ENCODE results near the gene XKR8. TPM values are rescaled to one million over a fixed set of nuclear protein-coding genes. Genes with fewer than 3 reads are reported as not detected.

The XKR8 gene
- total and polyA plus RNA-seq, 10 of the 15 experiments (the other 5 are each of a cell fraction or from before 2014, with no cell fraction given), result 0.80 to 3.7 (median 2.6) TPM

- 91% methylated on average over 24 of the region's 24 CpGs for WGBS (ENCODE audit: insufficient coverage, insufficient replicate concordance, low lambda C conversion rate, missing lambda C conversion rate)
- ATAC-seq, result no peak
- ChIA-PET RAD21 (ENCODE audit: unreplicated experiment) (interaction anchor here (0.5 kb wide), 1 partner anchor 110 kb away, joined by 3 read pairs; no protein-coding TSS in a partner anchor), CTCF (interaction anchor here (1.6 kb wide), 1 partner anchor 268 kb away, joined by 3 read pairs; no protein-coding TSS in a partner anchor), POLR2A (no interaction called here), SMC1A (ENCODE audit: uncharacterized antibody, unreplicated experiment) (no interaction called here)
- no peak overlapping the region for H2AFZ ChIP-seq (ENCODE audit: control insufficient read depth, low read depth, low read length)
- no peak overlapping the region for H3K27ac ChIP-seq (ENCODE audit: control insufficient read depth, insufficient read depth)
- DNase-seq (ENCODE audit: low read depth, low spot score), result no peak
- H3K4me3 ChIP-seq, result no peak overlapping the region
- H4K20me1 ChIP-seq (ENCODE audit: control insufficient read depth, insufficient read depth), result no peaks in the 10 kb centered on the region
- H3K27me3 ChIP-seq (replicated peaks in 1 of 2; ENCODE audit: control insufficient read depth in 2 of 2, insufficient read depth in 2 of 2, low read length in 1 of 2), result no peaks in the 10 kb centered on the region
- intact Hi-C loops (cut with micrococcal nuclease; ENCODE audit: unreplicated experiment), result no loop called here
- H3K79me2 ChIP-seq (ENCODE audit: control insufficient read depth, insufficient read depth, low read length), result no peaks in the 10 kb centered on the region
- H3K36me3 ChIP-seq (ENCODE audit: control insufficient read depth in 2 of 2, insufficient read depth in 2 of 2, low read length in 1 of 2), result peaks cover 5 to 7% of the 10 kb centered on the region in 2 experiments; a peak in 3 of 4 replicates
- FAIRE-seq, result no peak
- in situ Hi-C loops (cut with MboI), result no loop called here
- no peaks in the 10 kb centered on the region for H3K9me3 ChIP-seq (replicated peaks; ENCODE audit: control insufficient read depth, insufficient read depth, low read length)
- H3K9ac ChIP-seq (ENCODE audit: control insufficient read depth, insufficient read depth, low read length), result no peak overlapping the region
- no peak overlapping the region for H3K4me2 ChIP-seq (ENCODE audit: control insufficient read depth, insufficient read depth)
- no TSS peak for BruUV-seq (replicated peaks)
- no peaks in the 10 kb centered on the region; the same call in 1 of the 2 replicates for H3K4me1 ChIP-seq (ENCODE audit: control insufficient read depth, insufficient read depth, low read length)
- no peak for TF ChIP-seq BRCA1 (IDR thresholded peaks at IDR 0.05; ENCODE audit: low read depth, low read length)
- no peak for TF ChIP-seq PAX8 (IDR thresholded peaks at IDR 0.05)
- TF ChIP-seq STAT3 (IDR thresholded peaks at IDR 0.05; ENCODE audit: low read depth, low read length), result no peak
- no peak for TF ChIP-seq ZZZ3 (IDR thresholded peaks at IDR 0.05; ENCODE audit: control insufficient read depth, insufficient read length, low read depth)
- TF ChIP-seq ZNF687 (IDR thresholded peaks at IDR 0.05), result no peak
- TF ChIP-seq GABPA (IDR thresholded peaks at IDR 0.05; ENCODE audit: low read depth), result no peak
- TF ChIP-seq ZNF217 (IDR thresholded peaks at IDR 0.05), result no peak
- TF ChIP-seq SKIL (IDR thresholded peaks at IDR 0.05; ENCODE audit: low read depth, poor library complexity, severe bottlenecking), result no peak
- no peak for TF ChIP-seq MEF2B (IDR thresholded peaks at IDR 0.05; ENCODE audit: partially characterized antibody, poor library complexity, severe bottlenecking)
- TF ChIP-seq TARDBP (IDR thresholded peaks at IDR 0.05; ENCODE audit: borderline replicate concordance), result no peak
- no peak for TF ChIP-seq NR2C2 (IDR thresholded peaks at IDR 0.05; ENCODE audit: borderline replicate concordance, control insufficient read depth, insufficient read length, low read depth)
- no peak for TF ChIP-seq E2F8 (IDR thresholded peaks at IDR 0.05; ENCODE audit: low read depth, partially characterized antibody)
Observed at GRCh38 chr1:27966402-27967105, 6.8 kb downstream of the XKR8 start.

Data from GM12878 (cell line).